CD4-positive, alpha-beta T cell treated with Interleukin-6 for 4 hours (primary cell): ENCODE results near the gene EFCAB8.

ENCODE experiments used
- DNase-seq: peaks from one replicate; pipeline ENCODE4 v3.0.0-alpha.2; 2020; ENCODE audit warnings: mixed read lengths

EFCAB8 gene

GRCh38 chr20:33009214-33010132, 150.8 kb downstream of the EFCAB8 start:
- no peak for DNase-seq

DNA sequence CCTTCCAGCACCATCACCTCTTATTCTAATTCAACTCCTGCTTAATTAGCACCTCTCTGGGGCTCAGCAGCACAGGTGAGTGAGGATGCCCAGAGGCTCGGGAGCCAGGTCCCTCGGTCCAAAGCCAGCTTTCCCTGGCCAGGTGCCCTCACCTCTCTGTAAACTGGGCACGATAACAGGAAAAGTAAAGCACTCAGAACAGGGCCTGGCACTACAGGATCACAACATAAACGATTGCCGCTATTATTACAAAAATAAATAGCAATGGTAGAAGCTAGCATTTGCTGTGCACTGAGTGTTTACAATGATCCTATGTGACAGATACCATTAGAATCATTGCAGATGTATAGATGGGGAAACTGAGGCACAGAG, 151.4 kb downstream of the EFCAB8 start:
- DNase-seq, result no peak

GRCh38 chr20:33010674-33011449, 152.1 kb downstream of the EFCAB8 start:
- DNase-seq, result no peak
